Chondrocyte (in vitro differentiated cells): ENCODE data around the gene FAM13A. TPM values are rescaled to one million over a fixed set of nuclear protein-coding genes. Genes with fewer than 3 reads are reported as not detected.

Source experiments
- DNase-seq: peaks from one replicate; pipeline ENCODE4 v3.0.0; 2021; ENCODE audit warnings: mixed read lengths, low spot score
- H3K27ac Mint-ChIP-seq: one replicate; pipeline ENCODE4 v1.8.0; 2021; ENCODE audit warnings: mild to moderate bottlenecking, moderate library complexity, mixed read lengths; ENCODE audit not compliant: unreplicated experiment
- H3K27me3 Mint-ChIP-seq: 2 replicates; pipeline ENCODE4 v1.8.0; 2021; ENCODE audit warnings: low read depth, mixed read lengths
- H3K36me3 Mint-ChIP-seq: 2 replicates; pipeline ENCODE4 v1.8.0; 2021; ENCODE audit warnings: low read depth, mixed read lengths
- H3K4me1 Mint-ChIP-seq: 2 replicates; pipeline ENCODE4 v1.8.0; 2021; ENCODE audit warnings: low read depth, mild to moderate bottlenecking, mixed read lengths
- H3K4me3 Mint-ChIP-seq: one replicate; pipeline ENCODE4 v1.8.0; 2021; ENCODE audit warnings: mild to moderate bottlenecking, moderate library complexity, mixed read lengths; ENCODE audit not compliant: unreplicated experiment
- H3K9me3 Mint-ChIP-seq: 2 replicates; pipeline ENCODE4 v1.8.0; 2021; ENCODE audit warnings: low read depth, mixed read lengths
- total RNA-seq: library from RNA; stranded (reverse); gene quantifications from 3 replicates; pipeline ENCODE4 v1.2.1, GENCODE V29; 2021
- TF ChIP-seq, protein P1 (sequence below): fragments of 200-600 bp; sonication (generic); IDR thresholded peaks from 2 replicates; pipeline ENCODE4 v1.5.0; 2021; ENCODE audit warnings: antibody characterized with exemption, mild to moderate bottlenecking, moderate library complexity

FAM13A gene
- total RNA-seq, 1 donor from 2014 or later: 10.5 TPM

- no peak overlapping the region for H3K4me3 Mint-ChIP-seq
- H3K27me3 Mint-ChIP-seq: no peaks in the 10 kb centered on the region
- no peaks in the 10 kb centered on the region for H3K9me3 Mint-ChIP-seq
- peaks cover 5% of the 10 kb centered on the region for H3K4me1 Mint-ChIP-seq
- peaks cover 1% of the 10 kb centered on the region for H3K36me3 Mint-ChIP-seq
- DNase-seq: no peak
- TF ChIP-seq, protein P1, sequence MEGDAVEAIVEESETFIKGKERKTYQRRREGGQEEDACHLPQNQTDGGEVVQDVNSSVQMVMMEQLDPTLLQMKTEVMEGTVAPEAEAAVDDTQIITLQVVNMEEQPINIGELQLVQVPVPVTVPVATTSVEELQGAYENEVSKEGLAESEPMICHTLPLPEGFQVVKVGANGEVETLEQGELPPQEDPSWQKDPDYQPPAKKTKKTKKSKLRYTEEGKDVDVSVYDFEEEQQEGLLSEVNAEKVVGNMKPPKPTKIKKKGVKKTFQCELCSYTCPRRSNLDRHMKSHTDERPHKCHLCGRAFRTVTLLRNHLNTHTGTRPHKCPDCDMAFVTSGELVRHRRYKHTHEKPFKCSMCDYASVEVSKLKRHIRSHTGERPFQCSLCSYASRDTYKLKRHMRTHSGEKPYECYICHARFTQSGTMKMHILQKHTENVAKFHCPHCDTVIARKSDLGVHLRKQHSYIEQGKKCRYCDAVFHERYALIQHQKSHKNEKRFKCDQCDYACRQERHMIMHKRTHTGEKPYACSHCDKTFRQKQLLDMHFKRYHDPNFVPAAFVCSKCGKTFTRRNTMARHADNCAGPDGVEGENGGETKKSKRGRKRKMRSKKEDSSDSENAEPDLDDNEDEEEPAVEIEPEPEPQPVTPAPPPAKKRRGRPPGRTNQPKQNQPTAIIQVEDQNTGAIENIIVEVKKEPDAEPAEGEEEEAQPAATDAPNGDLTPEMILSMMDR: no peak
- H3K27ac Mint-ChIP-seq: no peak overlapping the region
Measured at GRCh38 chr4:88955580-88956380, 101.2 kb downstream of the FAM13A start.

GRCh38 chr4:88953400-88953799 is 103.6 kb downstream of the FAM13A start:
- no peaks in the 10 kb centered on the region for H3K27me3 Mint-ChIP-seq
- H3K4me3 Mint-ChIP-seq: no peak overlapping the region
- peaks cover 5% of the 10 kb centered on the region for H3K4me1 Mint-ChIP-seq
- TF ChIP-seq, protein P1: no peak
- no peaks in the 10 kb centered on the region for H3K9me3 Mint-ChIP-seq
- DNase-seq: no peak
- H3K36me3 Mint-ChIP-seq: no peaks in the 10 kb centered on the region
- H3K27ac Mint-ChIP-seq: no peak overlapping the region

DNA sequence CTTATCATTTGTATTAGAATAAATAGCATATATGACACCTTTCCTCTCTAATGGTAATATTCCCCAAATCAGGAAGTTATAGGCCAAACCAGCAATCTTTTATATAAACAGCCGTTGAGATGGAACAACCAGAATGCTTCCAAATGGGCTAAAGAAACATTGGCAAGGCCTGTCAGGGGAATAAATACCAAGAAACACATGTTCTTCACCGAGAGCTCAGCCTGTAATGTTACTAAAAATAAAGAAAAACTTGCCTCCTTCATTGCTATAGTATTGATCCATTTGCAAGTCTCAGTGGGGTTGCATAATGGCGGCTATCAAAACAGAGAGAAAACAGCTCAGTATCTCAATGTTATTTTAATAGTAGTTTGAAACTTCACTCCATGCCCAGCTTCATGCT is 104.9 kb downstream of the FAM13A start:
- Mint-ChIP-seq H3K4me3 (no peak overlapping the region), H3K9me3 (no peaks in the 10 kb centered on the region), H3K36me3 (no peaks in the 10 kb centered on the region), H3K27me3 (no peaks in the 10 kb centered on the region), H3K27ac (no peak overlapping the region), H3K4me1 (peaks cover 5% of the 10 kb centered on the region)
- DNase-seq: no peak
- TF ChIP-seq, protein P1: no peak

- H3K36me3 Mint-ChIP-seq: no peaks in the 10 kb centered on the region
- no peak for DNase-seq
- H3K27ac Mint-ChIP-seq: no peak overlapping the region
- H3K4me1 Mint-ChIP-seq: peaks cover 5% of the 10 kb centered on the region
- H3K27me3 Mint-ChIP-seq: no peaks in the 10 kb centered on the region
- TF ChIP-seq, protein P1: no peak
- no peak overlapping the region for H3K4me3 Mint-ChIP-seq
- H3K9me3 Mint-ChIP-seq: peaks cover 2% of the 10 kb centered on the region
Measured at GRCh38 chr4:88949605-88950004, 107.4 kb downstream of the FAM13A start.

- no peaks in the 10 kb centered on the region for H3K9me3 Mint-ChIP-seq
- H3K27me3 Mint-ChIP-seq: no peaks in the 10 kb centered on the region
- TF ChIP-seq, protein P1: no peak
- H3K36me3 Mint-ChIP-seq: peaks cover 3% of the 10 kb centered on the region
- DNase-seq: no peak
- H3K4me3 Mint-ChIP-seq: no peak overlapping the region
- no peak overlapping the region for H3K27ac Mint-ChIP-seq
- peaks cover 7% of the 10 kb centered on the region for H3K4me1 Mint-ChIP-seq
Measured at GRCh38 chr4:88940506-88940905, 116.5 kb downstream of the FAM13A start.
